OCI-LY7 (cell line): Measurements from ENCODE around the gene TGM6.

Source experiments
- EZH2phosphoT487 ChIP-seq: fragments of 200-600 bp; sonication (generic); IDR thresholded peaks from 2 replicates; pipeline ENCODE4 v1.6.1; 2018; ENCODE audit warnings: low read depth, borderline replicate concordance, mild to moderate bottlenecking, mixed run types, antibody characterized with exemption, low read length, moderate library complexity, mixed read lengths
- TF ChIP-seq, protein P1 (sequence below): fragments of 200-600 bp; sonication (generic); conservative IDR thresholded peaks from 2 replicates; pipeline ENCODE4 v1.5.1; 2014; ENCODE audit warnings: mild to moderate bottlenecking, antibody characterized with exemption, low read length, moderate library complexity, mixed read lengths

- TF ChIP-seq, protein P1, sequence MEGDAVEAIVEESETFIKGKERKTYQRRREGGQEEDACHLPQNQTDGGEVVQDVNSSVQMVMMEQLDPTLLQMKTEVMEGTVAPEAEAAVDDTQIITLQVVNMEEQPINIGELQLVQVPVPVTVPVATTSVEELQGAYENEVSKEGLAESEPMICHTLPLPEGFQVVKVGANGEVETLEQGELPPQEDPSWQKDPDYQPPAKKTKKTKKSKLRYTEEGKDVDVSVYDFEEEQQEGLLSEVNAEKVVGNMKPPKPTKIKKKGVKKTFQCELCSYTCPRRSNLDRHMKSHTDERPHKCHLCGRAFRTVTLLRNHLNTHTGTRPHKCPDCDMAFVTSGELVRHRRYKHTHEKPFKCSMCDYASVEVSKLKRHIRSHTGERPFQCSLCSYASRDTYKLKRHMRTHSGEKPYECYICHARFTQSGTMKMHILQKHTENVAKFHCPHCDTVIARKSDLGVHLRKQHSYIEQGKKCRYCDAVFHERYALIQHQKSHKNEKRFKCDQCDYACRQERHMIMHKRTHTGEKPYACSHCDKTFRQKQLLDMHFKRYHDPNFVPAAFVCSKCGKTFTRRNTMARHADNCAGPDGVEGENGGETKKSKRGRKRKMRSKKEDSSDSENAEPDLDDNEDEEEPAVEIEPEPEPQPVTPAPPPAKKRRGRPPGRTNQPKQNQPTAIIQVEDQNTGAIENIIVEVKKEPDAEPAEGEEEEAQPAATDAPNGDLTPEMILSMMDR: no peak
- no peak for TF ChIP-seq EZH2phosphoT487
Measured at GRCh38 chr20:2463616-2464365, 83.1 kb downstream of the TGM6 start.
